Epithelial cell of esophagus (primary cell): Measurements from ENCODE around the gene CYB5A.
A peak's percentile ranks its signal among the peaks of the same experiment; 100 is the strongest.

Source experiments
- DNase-seq: peaks from one replicate; pipeline ENCODE4 v3.0.0; 2010; ENCODE audit warnings: low read depth
- H3K4me3 ChIP-seq: 2 replicates; pipeline ENCODE4 v1.5.1; 2011; ENCODE audit warnings: mild to moderate bottlenecking, low read length, control low read depth
- CTCF ChIP-seq: IDR thresholded peaks from 2 replicates; pipeline ENCODE4 v1.5.1; 2011; ENCODE audit warnings: low read depth, mild to moderate bottlenecking, low read length, control low read depth, inconsistent platforms; ENCODE audit not compliant: insufficient read depth; ENCODE audit errors: missing control alignments

The CYB5A gene

DNA sequence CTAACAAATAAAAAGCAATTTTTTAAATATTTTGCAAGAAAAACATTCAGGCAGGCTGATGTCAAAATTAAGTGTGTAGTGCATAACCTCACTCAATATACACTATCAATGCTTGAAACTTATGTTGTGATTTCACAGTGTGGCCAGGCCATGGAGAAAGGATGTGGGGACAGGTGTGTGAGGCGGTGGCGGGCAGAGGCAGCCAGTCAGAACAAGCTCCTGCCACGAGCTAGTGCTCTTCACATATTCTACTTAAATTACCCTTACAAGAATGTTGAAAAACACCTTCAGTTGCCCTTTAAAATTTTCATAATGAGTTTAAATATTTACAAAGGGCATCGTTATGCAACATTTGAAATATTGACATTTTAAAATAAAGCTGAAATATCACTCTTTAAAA lies 43.2 kb downstream of the CYB5A start:
- TF ChIP-seq CTCF: no peak
- no peak overlapping the region for H3K4me3 ChIP-seq
- no peak for DNase-seq

DNA sequence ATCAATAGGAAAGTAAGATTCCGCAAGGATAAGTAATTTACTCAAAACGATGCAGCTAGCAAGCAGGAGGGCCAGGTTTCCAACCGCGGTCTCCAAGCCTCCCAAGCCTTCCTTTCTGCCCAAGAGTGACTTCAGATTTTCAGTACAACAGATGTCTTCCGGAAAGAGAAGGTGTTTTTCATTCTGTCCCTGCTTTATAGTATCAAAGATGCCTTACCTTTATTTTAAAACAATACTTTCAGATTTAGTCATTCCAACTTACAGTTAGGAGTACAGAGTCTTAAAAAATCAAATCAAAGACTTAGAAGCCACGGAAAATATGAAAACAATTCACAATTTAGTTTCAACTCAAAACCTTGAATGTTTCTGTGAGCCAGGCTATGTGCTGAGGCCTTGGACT lies 43.6 kb downstream of the CYB5A start:
- no peak overlapping the region for H3K4me3 ChIP-seq
- no peak for DNase-seq
- TF ChIP-seq CTCF: no peak

DNA sequence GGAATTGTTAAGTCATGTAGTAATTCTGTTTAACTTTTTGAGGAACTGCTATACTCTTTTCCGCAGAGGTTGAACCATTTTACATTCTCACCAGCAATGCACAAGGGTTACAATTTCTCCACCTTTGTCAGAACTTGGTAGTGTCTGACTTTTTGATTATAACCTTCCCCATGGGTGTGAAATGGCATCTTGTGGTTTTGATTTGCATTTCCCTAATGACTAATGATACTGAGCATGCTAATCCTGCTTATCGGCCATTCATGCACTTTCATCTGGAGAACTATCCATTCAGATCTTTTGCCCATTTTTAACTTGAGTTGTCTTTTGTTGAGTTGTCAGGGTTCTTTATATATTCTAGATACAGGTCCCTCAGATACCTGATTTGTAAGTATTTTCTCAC lies 47.2 kb downstream of the CYB5A start:
- no peak overlapping the region for H3K4me3 ChIP-seq
- TF ChIP-seq CTCF: no peak
- peak; percentile 54 for DNase-seq

GRCh38 chr18:74243127-74243526 lies 48.6 kb downstream of the CYB5A start:
- no peak overlapping the region for H3K4me3 ChIP-seq
- no peak for TF ChIP-seq CTCF
- no peak for DNase-seq

DNA sequence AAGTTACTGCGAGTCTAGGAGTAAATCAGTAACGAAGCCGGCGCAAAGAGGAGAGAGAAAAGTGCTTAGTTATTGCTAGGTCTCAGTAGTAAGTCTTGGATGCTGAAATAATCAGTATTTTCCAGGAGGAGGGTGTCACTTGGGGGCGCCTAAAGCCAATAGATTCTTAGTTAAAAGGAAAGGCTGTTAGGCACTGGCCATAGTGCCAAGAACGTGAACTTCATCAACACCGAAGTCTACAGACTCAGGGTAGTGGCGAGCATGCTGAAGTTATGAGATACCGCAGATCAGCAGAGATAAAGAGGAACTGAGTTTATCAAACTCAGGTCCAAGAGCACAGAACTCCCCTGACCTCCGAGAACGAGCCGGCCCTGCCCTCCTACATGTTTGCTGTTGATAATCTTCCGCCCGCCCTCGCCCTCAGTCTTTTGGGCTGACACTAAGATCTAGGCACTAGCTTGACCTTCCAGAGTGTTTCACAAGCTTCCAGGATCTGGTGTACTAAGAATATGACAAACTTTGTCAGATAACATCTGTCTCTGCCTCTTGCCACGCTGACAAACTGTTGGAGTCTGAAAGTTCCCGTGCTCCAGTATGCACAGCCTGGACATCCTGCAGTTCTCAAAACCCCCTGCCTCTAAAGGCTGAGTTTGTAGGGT lies 49.2 kb downstream of the CYB5A start:
- no peak for DNase-seq
- no peak overlapping the region for H3K4me3 ChIP-seq
- no peak for TF ChIP-seq CTCF

DNA sequence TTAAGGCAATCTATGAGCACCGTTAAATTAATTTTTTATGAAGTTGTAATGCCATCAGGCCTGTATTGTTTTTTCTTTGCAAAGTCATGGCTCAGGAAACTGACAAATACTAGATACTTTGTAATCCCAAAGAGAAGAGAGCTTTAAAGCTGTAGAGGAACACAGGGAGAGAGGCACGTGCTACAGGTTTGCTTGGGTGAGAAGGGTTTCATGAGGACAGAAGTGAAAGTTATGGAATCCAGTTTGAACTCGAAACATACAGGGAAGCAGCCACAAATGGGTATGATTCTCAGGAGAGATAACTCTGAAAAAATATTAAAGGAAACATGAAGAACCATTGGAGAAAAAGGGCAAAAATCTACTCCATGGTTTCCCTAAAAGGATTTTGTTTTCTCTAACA lies 49.8 kb downstream of the CYB5A start:
- TF ChIP-seq CTCF: no peak
- H3K4me3 ChIP-seq: no peak overlapping the region
- DNase-seq: no peak

DNA sequence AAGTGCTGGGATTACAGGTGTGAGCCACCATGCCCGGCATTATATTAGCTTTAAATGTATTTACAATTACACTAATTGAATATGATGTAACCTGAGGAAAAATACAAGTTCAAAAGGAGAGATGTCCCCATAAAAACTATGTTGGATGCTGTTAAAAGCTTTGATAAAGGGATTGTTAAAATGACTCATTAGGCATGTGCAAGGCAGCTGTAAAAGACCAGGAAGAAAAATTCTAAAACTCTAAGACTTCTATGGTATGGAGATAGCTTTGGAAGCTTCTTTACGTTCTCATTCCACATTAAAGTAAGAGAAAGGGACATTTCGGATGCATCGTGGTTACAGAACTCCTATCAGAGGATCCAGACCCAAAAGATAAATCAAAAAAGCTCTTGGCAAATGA lies 50.3 kb downstream of the CYB5A start:
- no peak overlapping the region for H3K4me3 ChIP-seq
- no peak for TF ChIP-seq CTCF
- no peak for DNase-seq
